ENCODE results near the gene PRR23E.

The PRR23E gene

GRCh38 chr3:127184870-127185216, 8.1 kb upstream of the PRR23E start:
- TF ChIP-seq ZFX (IDR thresholded peaks at IDR 0.05; ENCODE audit: borderline replicate concordance) (no peak), CTCF (IDR thresholded peaks at IDR 0.05) (no peak)
- no peak overlapping the region for H3K27ac ChIP-seq

DNA sequence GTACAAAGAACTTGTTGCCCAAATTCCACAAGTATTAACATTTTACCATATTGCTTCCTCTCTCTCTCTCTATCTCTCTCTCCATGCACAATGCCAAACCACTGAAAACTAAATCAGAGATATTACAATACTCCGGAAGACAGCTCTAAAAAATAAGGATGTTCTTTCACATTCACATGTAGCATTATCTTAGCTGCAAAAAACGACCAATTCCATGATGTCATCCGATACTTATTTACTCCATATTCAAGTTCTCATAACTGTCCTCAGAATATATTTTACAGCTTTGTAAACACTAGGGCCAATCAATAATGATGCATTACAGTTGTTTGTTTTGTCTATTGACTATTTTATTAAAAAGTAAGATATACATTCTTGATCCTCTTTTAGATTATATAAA, 7.7 kb upstream of the PRR23E start:
- no peak overlapping the region for H3K27ac ChIP-seq
- TF ChIP-seq CTCF (IDR thresholded peaks at IDR 0.05) (no peak), ZFX (IDR thresholded peaks at IDR 0.05; ENCODE audit: borderline replicate concordance) (no peak)

GRCh38 chr3:127185962-127186674, 6.8 kb upstream of the PRR23E start:
- no peak overlapping the region for H3K27ac ChIP-seq
- TF ChIP-seq ZFX (IDR thresholded peaks at IDR 0.05; ENCODE audit: borderline replicate concordance) (no peak), CTCF (IDR thresholded peaks at IDR 0.05) (no peak)

GRCh38 chr3:127187316-127187715, 5.6 kb upstream of the PRR23E start:
- no peak overlapping the region for H3K27ac ChIP-seq
- TF ChIP-seq CTCF (IDR thresholded peaks at IDR 0.05): no peak
- no peak for TF ChIP-seq ZFX (IDR thresholded peaks at IDR 0.05; ENCODE audit: borderline replicate concordance)

GRCh38 chr3:127193341-127193740, 410 bp downstream of the PRR23E start:
- TF ChIP-seq CTCF (IDR thresholded peaks at IDR 0.05): no peak
- TF ChIP-seq ZFX (IDR thresholded peaks at IDR 0.05; ENCODE audit: borderline replicate concordance): no peak

GRCh38 chr3:127193775-127194174, 844 bp downstream of the PRR23E start:
- no peak overlapping the region for H3K27ac ChIP-seq
- TF ChIP-seq CTCF (IDR thresholded peaks at IDR 0.05) (no peak), ZFX (IDR thresholded peaks at IDR 0.05; ENCODE audit: borderline replicate concordance) (no peak)

More at GRCh38 chr3:127193341-127193740, 410 bp downstream of the PRR23E start:
- no peak overlapping the region for H3K27ac ChIP-seq

DNA sequence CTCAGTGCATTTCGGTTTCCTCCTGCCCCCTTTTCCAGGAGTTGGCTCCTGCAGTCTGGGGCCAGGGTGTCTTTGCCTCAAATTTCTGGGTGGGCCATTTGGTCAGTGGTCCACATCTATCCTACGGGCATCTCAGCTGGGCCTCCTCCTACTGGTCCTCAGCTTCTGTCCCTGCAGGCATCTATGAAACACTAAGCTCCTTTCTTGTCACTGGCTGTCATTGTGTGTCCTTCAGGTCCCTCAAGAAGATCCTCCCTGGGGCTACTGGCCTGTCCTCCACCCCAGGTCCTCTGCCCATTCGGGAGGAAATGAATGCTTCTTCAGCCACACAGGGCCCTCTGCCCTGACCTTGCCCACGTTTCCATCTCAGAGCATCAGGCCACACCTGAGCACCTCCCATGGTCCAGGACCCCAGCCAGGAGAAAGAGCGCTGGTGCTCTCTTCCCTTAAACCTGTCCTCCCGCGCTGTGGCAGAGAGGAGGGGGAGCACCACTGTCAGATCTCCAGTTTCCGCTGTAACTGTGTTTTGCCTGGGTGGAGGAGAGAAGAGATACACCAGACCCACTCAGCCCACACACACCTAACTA, 1.8 kb downstream of the PRR23E start:
- no peak overlapping the region for H3K27ac ChIP-seq
- no peak for TF ChIP-seq ZFX (IDR thresholded peaks at IDR 0.05; ENCODE audit: borderline replicate concordance)
- TF ChIP-seq CTCF (IDR thresholded peaks at IDR 0.05): no peak

Data from 22Rv1 (cell line).